K562 (cell line): ENCODE data around the gene HBP1. TPM values are rescaled to one million over a fixed set of nuclear protein-coding genes. Genes with fewer than 3 reads are reported as not detected.

Experiments
- ATAC-seq: fragments of 200-7000 bp; cut with Tn5 transposase; 3 replicates; pipeline ENCODE4 v1.9.1; 2020; ENCODE audit warnings: moderate library complexity
- BruUV-seq: library from RNA; stranded (reverse); fragments of 400-500 nt; replicated peaks from 2 replicates; lab custom pipeline; 2021; lab: Mats Ljungman, UMichigan
- CTCF ChIA-PET: fragments of 300-600 bp; formaldehyde crosslinking; extraction: SDS; loops from one replicate; lab custom pipeline; 2021; ENCODE audit warnings: low intra/inter-chr PET ratio; lab: Yijun Ruan, JAX
- POLR2A ChIA-PET: fragments of 300-600, 350-650 bp; sonication (Branson Sonifier 250); formaldehyde crosslinking; extraction: SDS; loops from one replicate; lab custom pipeline; 2021; ENCODE audit warnings: antibody characterized with exemption, inconsistent platforms; lab: Yijun Ruan, JAX
- DNase-seq, 4 experiments: peaks; one replicate each; pipeline versions ENCODE4 v3.0.0 to v3.0.0-alpha.2; 2011 to 2018; ENCODE audit warnings: low spot score in 3 of 4, mixed read lengths in 3 of 4; ENCODE audit errors: extremely low read depth in 1 of 4
- FAIRE-seq: peaks from 2 replicates; lab custom pipeline; 2011; peaks lifted over from hg19 to GRCh38; lab: Jason Lieb, UNC
- H2AFZ ChIP-seq: 2 replicates; pipeline ENCODE4 v1.6.0; 2011; ENCODE audit warnings: low read depth, low read length, control low read depth, inconsistent platforms
- H3K27ac ChIP-seq: fragments of 200-600 bp; 3 replicates; pipeline ENCODE4 v1.8.0; 2011; ENCODE audit warnings: low read depth, mild to moderate bottlenecking, control low read depth, inconsistent platforms, low read length, moderate library complexity, mixed read lengths; ENCODE audit errors: extremely low read depth
- H3K27me3 ChIP-seq, 2 experiments: fragments of 300-600 bp in 1 of 2; 2 replicates in 1 of 2; 3 replicates in 1 of 2; pipeline versions ENCODE4 v1.6.0 to v1.8.0; 2011; ENCODE audit warnings: inconsistent platforms in 2 of 2, low read length in 2 of 2, mild to moderate bottlenecking in 1 of 2, mixed read lengths in 1 of 2, moderate library complexity in 1 of 2; ENCODE audit not compliant: control insufficient read depth in 2 of 2, insufficient read depth in 2 of 2
- H3K36me3 ChIP-seq: fragments of 300-600 bp; 3 replicates; pipeline ENCODE4 v1.8.0; 2011; ENCODE audit warnings: mild to moderate bottlenecking, low read length, inconsistent platforms; ENCODE audit not compliant: control insufficient read depth, insufficient read depth
- H3K4me1 ChIP-seq, 2 experiments: fragments of 200-600 bp in 1 of 2; replicated peaks in 1 of 2; 2 replicates in 1 of 2; 3 replicates in 1 of 2; pipeline versions ENCODE4 v1.5.1 to v1.8.0; 2011; ENCODE audit warnings: inconsistent platforms in 2 of 2, low read length in 2 of 2, mild to moderate bottlenecking in 1 of 2, mixed read lengths in 1 of 2, moderate library complexity in 1 of 2; ENCODE audit not compliant: control insufficient read depth in 2 of 2, insufficient read depth in 2 of 2
- H3K4me2 ChIP-seq: 2 replicates; pipeline ENCODE4 v1.6.1; 2011; ENCODE audit warnings: low read length, control low read depth, inconsistent platforms, mixed read lengths; ENCODE audit not compliant: insufficient read depth
- H3K4me3 ChIP-seq: fragments of 200-600 bp; sonication (generic), shearing (Covaris generic); 2 replicates; pipeline ENCODE4 v1.5.1; 2016; ENCODE audit warnings: control low read depth, inconsistent platforms
- H3K79me2 ChIP-seq: fragments of 200-600 bp; 3 replicates; pipeline ENCODE4 v1.8.0; 2011; ENCODE audit warnings: low read length, inconsistent platforms; ENCODE audit not compliant: control insufficient read depth, insufficient read depth
- H3K9ac ChIP-seq, 2 experiments: 2 replicates each; pipeline versions ENCODE4 v1.6.0 to v1.6.1; 2011; ENCODE audit warnings: low read depth in 2 of 2, low read length in 2 of 2, control low read depth in 1 of 2, inconsistent platforms in 1 of 2, mild to moderate bottlenecking in 1 of 2, mixed read lengths in 1 of 2; ENCODE audit not compliant: insufficient read depth in 1 of 2
- H3K9me1 ChIP-seq: one replicate; pipeline ENCODE4 v1.6.0; 2011; ENCODE audit warnings: inconsistent platforms, mild to moderate bottlenecking, low read length, moderate library complexity; ENCODE audit not compliant: control insufficient read depth, insufficient read depth
- H3K9me3 ChIP-seq: replicated peaks from 2 replicates; pipeline ENCODE4 v1.5.1; 2011; ENCODE audit warnings: low read depth, low read length, inconsistent platforms; ENCODE audit not compliant: control insufficient read depth, insufficient read depth
- H4K20me1 ChIP-seq: replicated peaks from 2 replicates; pipeline ENCODE4 v1.6.1; 2011; ENCODE audit warnings: low read length, inconsistent platforms, mixed read lengths; ENCODE audit not compliant: control insufficient read depth, insufficient read depth
- CBX2 ChIP-seq: fragments of 200-600 bp; sonication (generic); IDR thresholded peaks from one replicate; pipeline ENCODE4 v1.6.1; 2012; ENCODE audit warnings: mild to moderate bottlenecking, low read length, inconsistent platforms; ENCODE audit not compliant: insufficient read depth, poor library complexity, severe bottlenecking
- CEBPZ ChIP-seq: fragments of 150-350 bp; IDR thresholded peaks from 2 replicates; pipeline ENCODE4 v1.6.1; 2014; ENCODE audit warnings: low read depth, mild to moderate bottlenecking, low read length, borderline replicate concordance
- DIDO1 ChIP-seq: fragments of 450-650 bp; IDR thresholded peaks from 2 replicates; pipeline ENCODE4 v1.6.1; 2016; ENCODE audit warnings: low read depth, missing biosample characterization, missing genetic modification characterization
- GATAD2A ChIP-seq: fragments of 450-650 bp; IDR thresholded peaks from 2 replicates; pipeline ENCODE4 v1.6.1; 2017
- GTF2F1 ChIP-seq: IDR thresholded peaks from 2 replicates; pipeline ENCODE4 v1.6.1; 2011; ENCODE audit warnings: low read depth, low read length, improper control_type of control experiment
- KAT7 ChIP-seq: sonication (generic); formaldehyde crosslinking; IDR thresholded peaks from 2 replicates; pipeline ENCODE4 v1.8.0; 2022; ENCODE audit warnings: missing genetic modification reagents, mild to moderate bottlenecking, borderline replicate concordance
- MITF ChIP-seq: IDR thresholded peaks from 2 replicates; pipeline ENCODE4 v1.6.1; 2014; ENCODE audit warnings: antibody characterized with exemption
- PHF20 ChIP-seq: fragments of 450-650 bp; IDR thresholded peaks from 2 replicates; pipeline ENCODE4 v1.6.1; 2018; ENCODE audit not compliant: partially characterized antibody
- POLR2B ChIP-seq: fragments of 450-650 bp; IDR thresholded peaks from 2 replicates; pipeline ENCODE4 v1.6.1; 2018; ENCODE audit warnings: low read depth; ENCODE audit not compliant: partially characterized antibody
- SMAD4 ChIP-seq: fragments of 250-450 bp; sonication (Bioruptor Pico); conservative IDR thresholded peaks from 2 replicates; pipeline ENCODE4 v1.8.0; 2021; ENCODE audit warnings: inconsistent platforms, mild to moderate bottlenecking, moderate library complexity
- SNIP1 ChIP-seq: fragments of 450-650 bp; IDR thresholded peaks from 2 replicates; pipeline ENCODE4 v1.7.1; 2017; ENCODE audit warnings: low read depth, mild to moderate bottlenecking
- ZBTB1 ChIP-seq: sonication (generic); formaldehyde crosslinking; IDR thresholded peaks from 2 replicates; pipeline ENCODE4 v1.8.1; 2023; ENCODE audit warnings: missing genetic modification reagents, low read depth, mild to moderate bottlenecking, borderline replicate concordance
- in situ Hi-C: fragments of 300-500 bp; cut with MboI; formaldehyde crosslinking; loops from 4 replicates; pipeline ENCODE4 v1.15.0; 2018; ENCODE audit warnings: inconsistent platforms, mixed read lengths
- intact Hi-C: fragments of 100-400 bp; cut with micrococcal nuclease; formaldehyde crosslinking; loops from 2 replicates; pipeline ENCODE4 v1.14.2; 2022
- polyA plus RNA-seq, 8 experiments: library from polyadenylated mRNA; depleted of rRNA in 4 of 8; stranded (reverse) in 5 of 8; unstranded in 3 of 8; fragments of >200 nt; fragmentation: Nextera tagmentation in 2 of 8; fragmentation: Illumina TruSeq in 1 of 8; extraction: Ambion mirVana in 2 of 8; extraction: Trizol in 1 of 8; gene quantifications; 2 replicates each; pipeline versions ENCODE4 v1.2.1 to v1.2.3, GENCODE V29; 2011 to 2014; ENCODE audit warnings: inconsistent platforms in 1 of 8, missing spikeins in 1 of 8
- total RNA-seq, 7 experiments: library from RNA; depleted of rRNA in 6 of 7; stranded (reverse); fragments of >200 nt in 6 of 7; fragmentation: Illumina TruSeq in 2 of 7; extraction: Trizol in 2 of 7; gene quantifications; 2 replicates each; pipeline versions ENCODE4 v1.2.1 to v1.2.3, GENCODE V29; 2011 to 2021; ENCODE audit warnings: low replicate concordance in 1 of 7

HBP1 gene
- total and polyA plus RNA-seq, 9 of the 15 experiments (the other 6 are each of a cell fraction or from before 2014, with no cell fraction given): 18.7 to 59.9 (median 27.0) TPM

DNA sequence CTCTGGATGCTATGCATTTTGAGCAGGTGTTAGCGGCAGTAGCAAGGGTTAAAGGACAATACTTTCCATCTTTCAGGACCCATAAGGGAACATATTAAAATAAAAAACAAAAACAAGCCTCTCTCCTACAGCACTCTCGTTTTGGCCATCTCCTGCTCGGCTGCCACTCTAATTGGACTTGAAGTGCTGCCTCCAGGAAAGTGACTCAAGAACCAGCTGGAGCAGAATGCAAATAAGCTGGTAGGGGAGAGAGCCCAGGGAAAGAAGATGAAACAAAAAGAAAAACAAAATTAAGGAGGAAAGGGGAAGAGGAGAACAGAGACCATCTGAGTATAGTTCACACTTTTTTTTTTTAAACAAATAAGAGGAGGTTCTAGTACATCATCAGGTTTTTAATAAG lies 65.6 kb downstream of the HBP1 start (continued):
- TF ChIP-seq CEBPZ (no peak), CBX2 (no peak), KAT7 (CRISPR knock-in tag) (no peak), SMAD4 (CRISPR knock-in tag) (no peak), POLR2B (no peak), ZBTB1 (no peak), PHF20 (no peak)
- TF ChIP-seq, all 486 proteins: peak for 0

DNA sequence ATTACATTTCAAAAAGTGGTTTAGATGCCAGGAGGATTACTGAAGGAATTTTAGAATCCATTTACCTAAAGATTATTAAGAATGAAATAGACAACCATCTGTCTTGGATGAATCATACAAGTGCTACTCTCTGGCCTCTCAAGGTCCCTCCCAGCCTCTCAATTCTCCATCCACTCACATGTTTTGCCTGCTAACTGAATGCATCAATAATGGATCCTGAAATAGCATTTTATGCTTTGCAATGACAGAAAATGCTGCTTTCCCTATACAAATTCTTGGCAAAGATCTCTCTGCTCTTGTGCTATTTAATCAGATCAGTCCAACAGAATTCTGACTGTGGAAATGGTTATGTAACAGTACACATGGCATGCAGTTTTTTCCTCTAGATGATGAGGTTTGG lies 68.1 kb downstream of the HBP1 start:
- H3K9me3 ChIP-seq: no peaks in the 10 kb centered on the region
- H3K79me2 ChIP-seq: no peaks in the 10 kb centered on the region
- no peak for ATAC-seq
- H3K4me3 ChIP-seq: no peak overlapping the region
- H3K4me2 ChIP-seq: no peak overlapping the region
- BruUV-seq: no TSS peak
- no peaks in the 10 kb centered on the region for H3K9me1 ChIP-seq
- DNase-seq: no peak
- intact Hi-C loops (no loop called here), in situ Hi-C loops (no loop called here)
- H2AFZ ChIP-seq: no peak overlapping the region
- FAIRE-seq: no peak
- H3K27ac ChIP-seq: no peak overlapping the region
- POLR2A ChIA-PET: interaction anchor here (1.1 to 1.5 kb wide), 2 partner anchors 9 to 11 kb away, joined by 3 to 5 read pairs; no protein-coding TSS in a partner anchor
- no peaks in the 10 kb centered on the region; a peak in 2 of 5 replicates for H3K4me1 ChIP-seq
- no peaks in the 10 kb centered on the region for H3K27me3 ChIP-seq
- CTCF ChIA-PET: no interaction called here
- no peak overlapping the region for H3K9ac ChIP-seq
- 0 out of 3 replicates have a peak, but pooled peaks cover 3% of the 10 kb centered on the region for H3K36me3 ChIP-seq
- H4K20me1 ChIP-seq: no peaks in the 10 kb centered on the region
- TF ChIP-seq GATAD2A (no peak), GTF2F1 (no peak), MITF (no peak), DIDO1 (tag) (no peak), SNIP1 (no peak)
